NT2/D1 (cell line): Measurements from ENCODE around the gene XYLT2.

ENCODE experiments used
- DNase-seq: peaks from one replicate; pipeline ENCODE4 v3.0.0-alpha.2; 2011; ENCODE audit warnings: low read depth, low spot score
- H3K27me3 ChIP-seq: 2 replicates; pipeline ENCODE4 v1.6.0; 2011; ENCODE audit warnings: mild to moderate bottlenecking; ENCODE audit not compliant: insufficient read length, insufficient read depth
- H3K36me3 ChIP-seq: 2 replicates; pipeline ENCODE4 v1.6.1; 2011; ENCODE audit warnings: mild to moderate bottlenecking, low read length, mixed read lengths; ENCODE audit not compliant: insufficient read depth, insufficient read length
- H3K4me1 ChIP-seq: 2 replicates; pipeline ENCODE4 v1.5.1; 2011; ENCODE audit not compliant: insufficient read depth, insufficient read length
- H3K4me3 ChIP-seq: 2 replicates; pipeline ENCODE4 v1.5.1; 2011; ENCODE audit warnings: low read depth; ENCODE audit not compliant: insufficient read length
- H3K9ac ChIP-seq: 2 replicates; pipeline ENCODE4 v1.6.0; 2011; ENCODE audit warnings: low read depth; ENCODE audit not compliant: insufficient read length
- H3K9me3 ChIP-seq: 2 replicates; pipeline ENCODE4 v1.5.1; 2011; ENCODE audit warnings: mild to moderate bottlenecking, low read length; ENCODE audit not compliant: insufficient read depth
- SUZ12 ChIP-seq: IDR thresholded peaks from 2 replicates; pipeline ENCODE4 v1.6.1; 2011; ENCODE audit not compliant: insufficient read length, insufficient read depth; ENCODE audit errors: extremely low read depth
- YY1 ChIP-seq: IDR thresholded peaks from 2 replicates; pipeline ENCODE4 v1.6.1; 2011; ENCODE audit not compliant: insufficient read length, insufficient read depth
- ZNF274 ChIP-seq: IDR thresholded peaks from 2 replicates; pipeline ENCODE4 v1.6.1; 2011; ENCODE audit warnings: mild to moderate bottlenecking, low read depth, low read length

The XYLT2 gene

DNA sequence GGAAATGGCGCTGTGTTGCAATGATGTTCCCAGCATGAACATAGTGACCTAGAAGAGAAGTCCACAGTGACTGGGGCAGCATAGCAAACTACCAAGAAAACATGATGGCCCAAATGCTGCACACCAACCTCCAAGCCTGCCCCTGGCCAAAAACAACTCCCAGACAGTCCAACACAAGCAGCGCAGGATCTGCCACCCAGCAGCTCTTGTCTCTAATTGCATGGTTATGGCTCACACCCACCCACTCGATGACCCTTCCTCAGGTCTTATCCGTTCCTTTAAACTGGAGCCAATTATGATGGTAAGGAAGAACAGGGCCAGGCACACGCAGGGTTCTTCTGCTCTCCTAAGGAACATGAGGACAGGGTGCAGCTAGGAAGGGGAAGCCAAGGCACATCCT is 24.1 kb downstream of the XYLT2 start:
- Histone ChIP-seq H3K9ac (no peak overlapping the region), H3K4me1 (peaks cover 2% of the 10 kb centered on the region), H3K4me3 (no peak overlapping the region), H3K27me3 (no peaks in the 10 kb centered on the region), H3K9me3 (no peaks in the 10 kb centered on the region), H3K36me3 (peaks cover 71% of the 10 kb centered on the region)
- TF ChIP-seq ZNF274 (no peak), SUZ12 (no peak), YY1 (no peak)
- DNase-seq, result no peak

DNA sequence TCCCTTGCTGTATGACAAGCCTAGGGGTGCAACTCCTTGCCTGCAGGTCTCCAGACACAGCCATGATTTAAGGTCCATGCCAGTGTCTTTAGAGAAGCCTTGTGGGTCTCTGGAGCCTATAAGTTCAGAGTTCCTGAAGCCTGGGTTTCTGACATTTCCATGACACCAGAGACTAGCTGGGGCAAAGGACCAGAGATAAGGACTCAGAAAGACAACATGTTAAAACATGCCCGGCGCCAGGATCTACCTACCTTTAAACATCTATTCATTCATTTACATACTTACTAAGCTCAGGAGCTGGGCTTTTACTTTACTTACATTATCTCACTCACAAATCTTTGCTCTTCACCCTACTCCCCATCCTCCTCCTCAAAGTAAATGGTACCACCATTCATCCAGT is 25.6 kb downstream of the XYLT2 start:
- H3K36me3 ChIP-seq, result peaks cover 71% of the 10 kb centered on the region
- no peaks in the 10 kb centered on the region for H3K4me1 ChIP-seq
- H3K9ac ChIP-seq, result peak overlapping the region; percentile 51
- H3K4me3 ChIP-seq, result no peak overlapping the region
- DNase-seq, result no peak
- no peaks in the 10 kb centered on the region for H3K27me3 ChIP-seq
- no peaks in the 10 kb centered on the region for H3K9me3 ChIP-seq
- TF ChIP-seq YY1 (no peak), ZNF274 (no peak)

DNA sequence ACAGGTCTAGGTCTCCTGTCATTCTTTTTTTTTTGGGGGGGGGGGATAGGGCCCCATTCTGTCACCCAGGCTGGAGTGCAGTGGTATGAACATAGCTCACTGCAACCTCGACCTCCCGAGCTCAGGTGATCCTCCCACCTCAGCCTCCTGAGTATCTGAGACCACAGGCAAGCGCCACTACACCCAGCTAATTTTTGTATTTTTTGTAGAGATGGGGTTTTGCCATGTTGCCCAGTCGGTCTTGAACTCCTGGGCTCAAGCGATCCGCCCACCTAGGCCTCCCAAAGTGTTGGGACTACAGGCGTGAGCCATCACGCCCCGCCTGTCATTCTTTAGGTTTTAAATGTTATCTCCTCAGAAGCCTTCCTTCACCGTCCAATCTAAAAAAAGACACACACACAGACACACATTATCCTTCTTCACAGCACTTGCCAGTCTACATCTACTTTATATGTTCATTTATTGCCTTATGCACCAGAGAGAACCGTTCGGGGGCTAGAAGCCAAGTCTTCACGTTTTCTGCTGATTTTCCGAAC is 26.4 kb downstream of the XYLT2 start:
- H3K4me1 ChIP-seq, result no peaks in the 10 kb centered on the region
- TF ChIP-seq SUZ12 (no peak), YY1 (no peak), ZNF274 (no peak)
- H3K9ac ChIP-seq, result peak overlapping the region; percentile 99
- H3K36me3 ChIP-seq, result peaks cover 70% of the 10 kb centered on the region
- peak overlapping the region; percentile 98 for H3K4me3 ChIP-seq
- DNase-seq, result no peak
- H3K27me3 ChIP-seq, result no peaks in the 10 kb centered on the region
- no peaks in the 10 kb centered on the region for H3K9me3 ChIP-seq

DNA sequence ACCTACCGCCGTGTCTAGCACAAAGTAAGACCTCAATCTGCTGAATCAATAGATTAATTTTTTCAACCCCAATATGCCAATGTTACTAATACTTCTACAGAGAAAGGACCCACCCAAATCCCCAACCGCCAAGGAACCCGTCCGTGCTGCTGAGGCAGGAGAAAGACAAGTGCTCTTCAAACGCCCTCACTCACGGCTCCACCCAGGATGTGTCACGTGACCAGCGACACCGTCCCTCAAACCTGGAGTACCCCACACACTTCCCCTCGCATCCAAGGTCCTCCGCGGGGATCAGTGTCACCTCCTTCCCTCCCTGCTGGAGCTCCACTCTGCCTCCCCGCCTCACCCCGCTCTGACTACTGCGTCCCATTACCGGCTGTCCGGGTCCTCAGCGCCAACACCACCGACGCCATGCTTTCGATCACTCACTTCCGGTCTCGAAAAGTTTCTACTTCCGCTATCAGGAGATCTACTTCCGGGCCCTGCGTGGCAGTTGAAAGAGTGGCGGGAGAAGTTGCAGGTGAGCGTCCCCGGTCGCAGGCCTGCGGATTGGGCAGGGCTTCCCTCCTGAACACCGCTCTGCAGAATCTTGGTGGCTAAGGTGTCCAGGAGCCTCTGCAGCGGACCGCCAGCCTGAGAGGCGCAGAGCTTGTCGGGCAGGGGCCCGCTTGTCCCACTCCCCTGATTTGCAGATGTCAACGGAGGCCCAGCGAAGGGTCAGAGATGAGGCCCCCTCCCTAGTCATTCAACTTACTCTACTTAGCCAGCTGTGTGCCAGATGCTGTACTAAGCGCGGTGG is 27.0 kb downstream of the XYLT2 start, which contains the start of the genes EME1 and MRPL27:
Gene EME1, plus strand, starts transcription at position 472 of the 799 bp plus-strand sequence. CDS start 1,980 bp downstream, outside the sequence.
Gene MRPL27, minus strand, starts transcription at position 427 of the 799 bp plus-strand sequence. Its CDS starts 14 bp downstream, at position 413.
- Histone ChIP-seq H3K4me1 (no peaks in the 10 kb centered on the region), H3K9ac (peak within 1 kb of the TSS; percentile 99), H3K9me3 (no peaks in the 10 kb centered on the region), H3K4me3 (peak within 1 kb of the TSS; percentile 98), H3K27me3 (no peaks in the 10 kb centered on the region), H3K36me3 (peaks cover 67% of the 10 kb centered on the region)
- TF ChIP-seq ZNF274 (no peak), SUZ12 (no peak), YY1 (peak; percentile 82)
- peak; percentile 71 for DNase-seq

DNA sequence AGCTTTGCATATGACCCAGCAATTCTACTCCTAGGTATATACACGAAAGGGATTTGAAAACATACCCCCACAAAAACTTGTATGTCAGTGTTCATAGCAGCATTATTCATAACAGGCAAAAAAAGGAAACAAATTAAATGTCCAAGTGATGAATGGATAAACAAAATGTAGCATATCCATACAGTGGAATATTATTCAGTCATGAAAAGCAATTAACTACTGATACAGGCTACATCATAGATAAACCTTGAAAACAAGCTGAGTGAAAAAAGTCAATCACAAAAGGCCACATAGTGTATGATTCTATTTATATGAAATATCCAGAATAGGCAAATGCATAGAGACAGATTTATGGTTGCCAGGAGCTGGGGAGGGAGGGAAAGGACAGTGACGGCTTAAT is 27.8 kb downstream of the XYLT2 start:
- H3K4me1 ChIP-seq, result peaks cover 3% of the 10 kb centered on the region
- peaks cover 66% of the 10 kb centered on the region for H3K36me3 ChIP-seq
- DNase-seq, result no peak
- H3K27me3 ChIP-seq, result no peaks in the 10 kb centered on the region
- H3K9me3 ChIP-seq, result no peaks in the 10 kb centered on the region
- H3K4me3 ChIP-seq, result peak overlapping the region; percentile 98
- peak overlapping the region; percentile 99 for H3K9ac ChIP-seq
- TF ChIP-seq ZNF274 (no peak), SUZ12 (no peak), YY1 (no peak)

DNA sequence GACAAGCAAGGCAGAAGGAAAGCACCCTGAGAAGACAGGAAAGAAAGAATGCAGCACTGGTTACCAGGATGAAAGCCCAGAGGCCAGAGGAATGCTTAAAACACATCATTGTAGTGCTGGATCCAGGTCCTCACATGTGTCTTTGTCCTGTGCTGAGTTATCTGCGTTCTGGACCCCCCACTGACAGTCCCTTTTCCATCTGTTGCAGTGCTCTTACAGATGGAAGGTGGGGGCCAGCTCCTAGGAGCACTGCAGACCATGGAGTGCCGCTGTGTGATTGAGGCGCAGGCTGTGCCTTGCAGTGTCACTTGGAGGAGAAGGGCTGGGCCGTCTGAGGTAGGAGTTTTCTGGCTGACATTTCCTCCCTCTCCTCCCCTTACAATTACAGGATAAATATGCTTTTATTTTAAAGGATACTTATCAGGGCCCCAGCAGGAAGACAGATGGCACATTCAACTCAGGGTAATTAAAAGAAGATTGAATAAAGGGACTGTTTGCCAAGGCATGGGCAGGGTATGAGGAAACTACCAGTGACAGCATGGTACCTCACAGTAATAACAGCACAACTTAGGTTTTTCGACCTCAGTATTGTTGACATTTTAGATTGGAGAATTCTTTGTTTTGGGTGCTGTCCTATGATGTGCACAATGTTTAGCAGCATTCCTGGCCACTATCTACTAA is 30.1 kb downstream of the XYLT2 start:
- DNase-seq, result no peak
- H3K36me3 ChIP-seq, result peaks cover 66% of the 10 kb centered on the region
- no peaks in the 10 kb centered on the region for H3K27me3 ChIP-seq
- H3K4me3 ChIP-seq, result no peak overlapping the region
- H3K9me3 ChIP-seq, result no peaks in the 10 kb centered on the region
- TF ChIP-seq SUZ12 (no peak), YY1 (no peak), ZNF274 (no peak)
- no peak overlapping the region for H3K9ac ChIP-seq
- peaks cover 8% of the 10 kb centered on the region for H3K4me1 ChIP-seq
